Renal cortical epithelial cell (primary cell): ENCODE measurements around the gene FDX1. TPM values are rescaled to one million over a fixed set of nuclear protein-coding genes. Genes with fewer than 3 reads are reported as not detected.
A peak's percentile ranks its signal among the peaks of the same experiment; 100 is the strongest.

Source experiments
- DNase-seq: peaks from one replicate; pipeline ENCODE4 v3.0.0-alpha.2; 2011; ENCODE audit warnings: low read depth
- total RNA-seq: library from RNA; depleted of rRNA; stranded (reverse); fragments of >200 nt; gene quantifications from 2 replicates; pipeline ENCODE4 v1.2.3, GENCODE V29; 2014

Gene FDX1
- total RNA-seq, 1 donor from 2014 or later, result 13.6 TPM

- DNase-seq, result no peak
These were observed 1.4 kb downstream of the FDX1 start for GRCh38 chr11:110431051-110431672.

- no peak for DNase-seq
These were observed 1.9 kb downstream of the FDX1 start for GRCh38 chr11:110431674-110432073.

DNA sequence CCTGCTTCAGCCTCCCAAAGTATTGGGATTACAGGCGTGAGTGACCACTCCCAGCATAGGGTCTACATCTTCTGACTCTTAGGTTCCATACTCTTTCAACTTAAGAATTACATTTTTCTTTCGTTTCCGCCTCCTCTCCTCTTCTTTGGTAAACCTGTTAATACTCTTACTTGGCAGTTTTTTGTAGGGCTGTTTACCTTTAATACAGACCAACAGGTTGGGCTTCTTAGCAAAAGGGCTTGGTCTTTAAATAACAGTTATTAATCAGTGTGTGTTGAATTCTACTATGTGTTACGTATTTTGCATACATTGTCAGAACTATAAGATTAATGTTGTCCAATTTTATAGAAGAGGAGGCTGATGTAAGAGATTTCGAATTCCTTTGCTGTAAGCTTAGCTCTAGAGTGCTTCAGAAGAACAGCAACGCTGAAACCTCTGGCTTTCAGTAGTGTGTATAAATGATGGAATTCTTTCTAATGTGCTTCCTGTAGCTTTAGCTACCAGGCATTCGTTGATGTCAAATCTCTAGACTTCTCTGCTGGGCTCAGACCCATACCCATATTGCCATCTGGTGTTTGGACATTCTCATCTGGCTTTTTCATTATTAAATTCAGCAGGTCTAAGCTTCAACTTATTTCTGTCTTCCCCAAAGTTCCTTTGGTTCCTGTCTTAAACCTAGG is 3.1 kb downstream of the FDX1 start:
- peak; percentile 30 for DNase-seq

DNA sequence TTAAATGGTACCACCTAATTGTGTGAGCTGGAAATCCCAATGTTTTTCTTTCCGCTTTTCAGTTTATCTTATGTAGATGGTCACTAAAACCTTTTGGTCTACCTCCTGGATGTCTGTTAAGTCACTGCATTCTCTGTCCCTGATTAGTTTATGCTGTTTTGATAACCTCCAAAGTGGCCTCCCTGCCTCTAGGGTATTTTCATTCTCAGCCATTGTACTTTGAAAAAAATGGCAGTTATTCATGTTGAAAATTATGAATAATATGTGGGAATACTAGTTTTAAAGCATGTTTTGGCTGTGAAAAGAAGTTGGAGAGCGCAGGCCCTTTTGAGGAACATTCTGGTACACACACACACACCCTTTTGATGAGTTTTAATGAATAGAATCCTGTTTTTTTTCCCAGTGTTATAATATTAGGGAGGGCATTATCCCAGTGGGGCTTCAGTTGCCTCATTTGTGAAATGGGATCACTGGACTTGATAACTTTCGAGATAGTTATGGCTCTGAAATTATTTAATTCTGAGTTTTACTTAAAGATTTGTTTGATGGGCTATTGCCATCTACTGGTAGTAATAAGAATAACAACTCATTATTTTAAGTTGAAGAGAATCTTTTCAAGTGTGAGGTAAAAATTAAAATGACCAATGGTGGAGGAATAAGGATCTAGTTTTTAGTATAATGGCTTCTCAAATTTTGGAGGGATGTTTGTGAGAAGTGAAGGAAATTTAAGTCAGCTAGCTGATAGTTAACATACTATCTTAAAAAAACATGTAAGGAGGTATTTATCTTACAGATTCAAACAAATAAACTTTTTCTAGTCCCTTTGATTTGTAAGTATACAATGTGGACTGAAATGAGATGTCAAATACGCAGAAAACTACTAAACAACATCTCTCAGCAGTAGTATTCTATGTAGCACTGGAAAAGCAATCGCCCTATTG is 3.9 kb downstream of the FDX1 start:
- peak; percentile 58 for DNase-seq

- peak; percentile 32 for DNase-seq
These were observed 5.4 kb downstream of the FDX1 start for GRCh38 chr11:110434952-110435779.

- DNase-seq, result peak; percentile 77
These were observed 6.3 kb downstream of the FDX1 start for GRCh38 chr11:110435780-110436717.

DNA sequence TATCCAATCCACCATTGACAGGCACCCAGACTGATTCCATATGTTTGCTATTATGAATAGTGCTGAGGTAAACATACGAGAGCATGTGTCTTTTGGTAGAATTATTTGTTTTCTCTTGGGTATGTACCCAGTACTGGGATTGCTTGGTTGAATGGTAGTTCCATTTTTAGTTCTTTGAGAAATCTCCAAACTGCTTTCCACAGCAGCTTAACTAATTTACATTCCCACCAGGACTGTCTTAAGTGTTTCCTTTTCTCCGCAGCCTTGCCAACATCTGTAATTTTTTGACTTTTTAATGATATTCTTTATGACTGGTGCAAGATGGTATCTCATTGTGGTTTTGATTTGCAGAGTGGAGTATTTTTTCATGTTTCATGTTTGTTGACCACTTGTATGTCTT is 8.3 kb downstream of the FDX1 start:
- DNase-seq, result no peak

- DNase-seq, result no peak
These were observed 15.7 kb downstream of the FDX1 start for GRCh38 chr11:110445437-110445836.

DNA sequence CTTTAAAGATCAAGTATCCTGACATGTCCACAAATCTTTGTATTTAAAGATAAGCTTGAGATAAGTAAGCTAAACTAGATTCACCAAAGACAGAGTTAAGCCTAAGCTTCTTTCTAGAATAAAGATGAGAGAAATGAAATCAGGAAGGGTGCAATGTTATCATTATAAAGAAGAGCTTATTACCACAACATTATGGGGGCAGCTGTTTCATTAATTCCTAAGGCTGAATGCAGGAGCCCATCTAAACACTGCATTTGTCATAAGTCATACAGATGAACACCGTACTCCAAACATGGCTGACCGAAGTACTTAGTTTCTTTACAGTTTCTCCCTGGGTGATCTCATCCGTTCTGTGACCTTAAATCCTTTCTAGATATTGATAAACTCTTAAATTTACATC is 16.3 kb downstream of the FDX1 start:
- no peak for DNase-seq

- DNase-seq, result no peak
These were observed 16.8 kb downstream of the FDX1 start for GRCh38 chr11:110446594-110446993.

DNA sequence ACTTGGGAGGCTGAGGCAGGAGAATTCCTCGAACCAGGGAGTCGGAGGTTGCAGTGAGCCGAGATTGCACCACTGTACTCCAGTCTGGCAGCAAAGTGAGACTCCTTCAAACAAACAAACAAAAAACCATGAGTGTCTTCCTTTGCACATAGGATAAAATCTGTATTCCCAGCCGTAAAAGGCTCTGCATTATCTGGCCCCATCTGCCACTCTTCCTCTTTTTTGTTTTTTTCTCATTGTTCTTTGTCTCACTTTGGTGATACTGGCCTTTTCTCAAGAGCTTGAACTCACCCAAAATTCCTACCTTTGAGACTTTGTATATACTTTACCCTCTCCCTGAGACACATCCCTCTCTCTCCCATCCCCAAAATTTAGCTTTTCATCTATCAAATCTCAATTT is 17.6 kb downstream of the FDX1 start:
- no peak for DNase-seq

DNA sequence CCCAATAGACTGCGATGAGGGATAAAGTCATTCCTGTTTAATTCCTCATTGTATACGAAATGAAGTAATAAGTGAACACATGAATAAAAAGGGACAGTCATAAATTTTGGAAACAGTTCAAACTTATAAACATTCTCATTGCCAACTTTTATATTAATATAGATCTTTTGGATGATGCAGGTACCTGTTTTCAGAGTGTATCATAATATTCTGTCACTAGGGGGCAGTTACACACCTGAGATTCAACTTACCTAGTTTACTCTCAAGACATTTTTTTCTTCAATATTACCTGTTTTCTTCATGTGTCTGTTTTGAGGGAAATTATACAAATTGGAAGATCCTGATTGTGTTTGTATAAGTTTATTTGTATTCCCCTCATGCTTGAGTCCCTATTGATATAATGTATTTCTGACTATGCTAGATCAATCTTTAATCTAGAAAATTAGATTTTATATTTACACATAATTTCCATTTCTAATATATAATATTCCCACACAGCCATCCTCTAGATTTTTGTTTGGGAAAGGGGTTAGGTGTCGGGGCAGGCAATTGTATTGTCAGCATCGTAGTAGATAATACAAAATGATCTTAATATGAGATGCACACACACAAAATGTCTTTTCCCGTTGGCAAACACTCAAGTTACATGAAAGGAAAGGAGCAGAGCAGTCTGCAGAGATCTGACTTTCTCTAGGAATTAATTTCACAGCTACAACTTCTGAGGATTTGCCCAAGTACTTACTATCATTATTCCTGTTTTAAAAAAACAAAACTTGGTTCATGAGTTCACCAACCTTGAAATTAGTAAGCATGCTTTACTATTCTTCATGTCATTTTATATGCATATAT is 18.4 kb downstream of the FDX1 start:
- DNase-seq, result peak; percentile 45

DNA sequence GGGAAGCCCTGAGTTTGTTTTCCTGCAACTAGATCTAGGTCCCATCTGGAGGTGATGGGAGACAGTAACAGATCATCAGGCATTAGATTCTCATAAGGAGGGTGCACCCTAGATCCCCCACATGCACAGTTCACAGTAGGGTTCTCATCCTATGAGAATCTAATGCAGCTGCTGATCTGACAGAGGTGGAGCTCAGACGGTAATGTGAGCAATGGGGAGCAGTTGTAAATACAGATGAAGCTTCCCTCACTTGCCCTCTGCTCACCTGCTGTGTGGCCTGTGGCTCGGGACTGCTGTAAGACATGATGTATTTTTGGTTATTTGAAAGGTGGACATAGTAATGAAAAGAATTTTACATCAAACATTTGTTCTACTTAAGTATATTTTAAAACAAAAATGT is 20.5 kb downstream of the FDX1 start:
- no peak for DNase-seq

- no peak for DNase-seq
These were observed 23.0 kb downstream of the FDX1 start for GRCh38 chr11:110452720-110453119.

GRCh38 chr11:110453684-110454354 is 24.1 kb downstream of the FDX1 start:
- no peak for DNase-seq

DNA sequence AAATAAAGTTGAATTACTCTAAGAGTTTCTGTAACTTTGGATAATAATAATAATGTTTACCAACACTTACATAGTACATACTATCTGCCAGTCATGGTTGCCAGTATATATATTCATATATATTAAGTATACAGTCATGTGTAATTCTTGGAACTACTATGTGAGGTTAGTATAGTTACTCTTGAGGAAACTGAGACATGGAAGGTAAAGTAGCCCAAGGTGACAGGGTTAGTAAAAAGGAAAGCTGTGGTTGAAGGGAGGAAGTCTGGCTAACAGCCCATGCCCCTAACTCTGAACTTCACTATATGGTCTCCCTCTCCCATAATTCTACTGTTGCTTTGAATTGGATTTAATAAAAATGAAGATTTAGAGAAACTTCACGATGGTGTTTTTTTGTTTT is 24.9 kb downstream of the FDX1 start:
- DNase-seq, result no peak

DNA sequence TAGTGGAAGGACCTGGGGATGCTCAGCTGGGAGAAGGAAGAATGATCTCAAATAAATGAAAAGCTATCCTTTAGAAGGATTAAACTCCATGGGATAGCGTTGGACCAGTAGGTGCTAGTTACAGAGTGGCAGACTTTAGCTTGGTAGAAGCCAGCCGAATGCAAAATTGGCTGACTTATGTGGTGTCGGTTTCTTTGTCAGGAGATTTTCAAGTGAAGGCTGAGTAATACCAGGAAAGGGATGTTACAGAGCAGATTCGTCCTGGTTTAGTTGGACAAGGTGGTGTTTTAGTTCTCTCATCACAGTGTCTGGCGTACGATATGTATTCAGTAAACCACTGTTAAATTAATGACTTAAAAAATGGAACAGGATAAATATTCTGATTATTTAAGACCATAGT is 26.0 kb downstream of the FDX1 start:
- no peak for DNase-seq

DNA sequence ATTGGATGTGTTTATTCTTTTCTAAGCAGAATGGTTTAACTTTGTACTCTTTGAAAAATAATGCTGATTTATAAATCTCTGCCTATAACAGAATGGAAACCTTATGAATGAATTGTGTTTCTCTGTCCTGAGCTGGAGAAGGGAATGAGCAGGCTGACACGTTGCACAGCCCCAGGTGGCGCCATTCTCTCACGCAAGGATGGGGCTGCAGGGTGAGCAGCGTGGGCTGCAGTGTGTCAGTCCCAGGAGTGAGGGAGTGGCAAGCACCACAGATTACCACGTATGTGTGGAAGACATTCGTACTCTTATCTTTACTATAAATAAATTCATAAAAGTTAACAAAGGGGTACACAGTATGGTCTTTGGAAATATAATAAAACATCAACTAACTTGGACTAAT is 33.4 kb downstream of the FDX1 start:
- no peak for DNase-seq

- no peak for DNase-seq
These were observed 35.5 kb downstream of the FDX1 start for GRCh38 chr11:110465231-110465630.
